ENCODE data around the gene LRRC55.

LRRC55 gene

GRCh38 chr11:57190548-57190947, 8.8 kb downstream of the LRRC55 start:
- TF ChIP-seq TAF1 (IDR thresholded peaks at IDR 0.05; ENCODE audit: borderline replicate concordance, low read depth, low read length) (no peak), POLR2A (IDR thresholded peaks at IDR 0.05; ENCODE audit: low read depth, low read length) (no peak), POLR2AphosphoS5 (IDR thresholded peaks at IDR 0.05; ENCODE audit: low read depth, low read length) (no peak)
- FAIRE-seq (no peak), DNase-seq (ENCODE audit: insufficient read length) (no peak)

- DNase-seq (ENCODE audit: insufficient read length) (no peak), FAIRE-seq (no peak)
- TF ChIP-seq POLR2AphosphoS5 (IDR thresholded peaks at IDR 0.05; ENCODE audit: low read depth, low read length) (no peak), POLR2A (IDR thresholded peaks at IDR 0.05; ENCODE audit: low read depth, low read length) (no peak), TAF1 (IDR thresholded peaks at IDR 0.05; ENCODE audit: borderline replicate concordance, low read depth, low read length) (no peak)
Measured at GRCh38 chr11:57191311-57192219, 9.8 kb downstream of the LRRC55 start.

- DNase-seq (ENCODE audit: insufficient read length) (no peak), FAIRE-seq (no peak)
- TF ChIP-seq POLR2AphosphoS5 (IDR thresholded peaks at IDR 0.05; ENCODE audit: low read depth, low read length): no peak
- no peak for TF ChIP-seq TAF1 (IDR thresholded peaks at IDR 0.05; ENCODE audit: borderline replicate concordance, low read depth, low read length)
- TF ChIP-seq POLR2A (IDR thresholded peaks at IDR 0.05; ENCODE audit: low read depth, low read length): no peak
Measured at GRCh38 chr11:57192316-57192715, 10.6 kb downstream of the LRRC55 start.

GRCh38 chr11:57196596-57196995, 14.8 kb downstream of the LRRC55 start:
- no peak for DNase-seq (ENCODE audit: insufficient read length)
- TF ChIP-seq TAF1 (IDR thresholded peaks at IDR 0.05; ENCODE audit: borderline replicate concordance, low read depth, low read length) (no peak), POLR2A (IDR thresholded peaks at IDR 0.05; ENCODE audit: low read depth, low read length) (no peak), POLR2AphosphoS5 (IDR thresholded peaks at IDR 0.05; ENCODE audit: low read depth, low read length) (no peak)
- no peak for FAIRE-seq

GRCh38 chr11:57197762-57198161, 16.0 kb downstream of the LRRC55 start:
- FAIRE-seq: no peak
- no peak for TF ChIP-seq POLR2AphosphoS5 (IDR thresholded peaks at IDR 0.05; ENCODE audit: low read depth, low read length)
- TF ChIP-seq TAF1 (IDR thresholded peaks at IDR 0.05; ENCODE audit: borderline replicate concordance, low read depth, low read length): no peak
- TF ChIP-seq POLR2A (IDR thresholded peaks at IDR 0.05; ENCODE audit: low read depth, low read length): no peak

GRCh38 chr11:57199330-57199729, 17.6 kb downstream of the LRRC55 start:
- DNase-seq (ENCODE audit: insufficient read length): no peak
- TF ChIP-seq POLR2A (IDR thresholded peaks at IDR 0.05; ENCODE audit: low read depth, low read length) (no peak), TAF1 (IDR thresholded peaks at IDR 0.05; ENCODE audit: borderline replicate concordance, low read depth, low read length) (no peak), POLR2AphosphoS5 (IDR thresholded peaks at IDR 0.05; ENCODE audit: low read depth, low read length) (no peak)
- no peak for FAIRE-seq

More at GRCh38 chr11:57197762-57198161, 16.0 kb downstream of the LRRC55 start:
- no peak for DNase-seq (ENCODE audit: insufficient read length)

- FAIRE-seq (no peak), DNase-seq (ENCODE audit: insufficient read length) (no peak)
- TF ChIP-seq POLR2AphosphoS5 (IDR thresholded peaks at IDR 0.05; ENCODE audit: low read depth, low read length) (no peak), TAF1 (IDR thresholded peaks at IDR 0.05; ENCODE audit: borderline replicate concordance, low read depth, low read length) (no peak), POLR2A (IDR thresholded peaks at IDR 0.05; ENCODE audit: low read depth, low read length) (no peak)
Measured at GRCh38 chr11:57200917-57201316, 19.2 kb downstream of the LRRC55 start.

GRCh38 chr11:57202281-57202680, 20.5 kb downstream of the LRRC55 start:
- DNase-seq (ENCODE audit: insufficient read length): no peak
- no peak for FAIRE-seq
- TF ChIP-seq POLR2A (IDR thresholded peaks at IDR 0.05; ENCODE audit: low read depth, low read length) (no peak), TAF1 (IDR thresholded peaks at IDR 0.05; ENCODE audit: borderline replicate concordance, low read depth, low read length) (no peak), POLR2AphosphoS5 (IDR thresholded peaks at IDR 0.05; ENCODE audit: low read depth, low read length) (no peak)

GRCh38 chr11:57203359-57203758, 21.6 kb downstream of the LRRC55 start:
- TF ChIP-seq POLR2A (IDR thresholded peaks at IDR 0.05; ENCODE audit: low read depth, low read length) (no peak), TAF1 (IDR thresholded peaks at IDR 0.05; ENCODE audit: borderline replicate concordance, low read depth, low read length) (no peak), POLR2AphosphoS5 (IDR thresholded peaks at IDR 0.05; ENCODE audit: low read depth, low read length) (no peak)
- DNase-seq (ENCODE audit: insufficient read length): no peak
- no peak for FAIRE-seq

- FAIRE-seq (no peak), DNase-seq (ENCODE audit: insufficient read length) (no peak)
- TF ChIP-seq TAF1 (IDR thresholded peaks at IDR 0.05; ENCODE audit: borderline replicate concordance, low read depth, low read length) (no peak), POLR2A (IDR thresholded peaks at IDR 0.05; ENCODE audit: low read depth, low read length) (no peak), POLR2AphosphoS5 (IDR thresholded peaks at IDR 0.05; ENCODE audit: low read depth, low read length) (no peak)
Measured at GRCh38 chr11:57203882-57204480, 22.2 kb downstream of the LRRC55 start.

- TF ChIP-seq POLR2A (IDR thresholded peaks at IDR 0.05; ENCODE audit: low read depth, low read length) (no peak), POLR2AphosphoS5 (IDR thresholded peaks at IDR 0.05; ENCODE audit: low read depth, low read length) (no peak), TAF1 (IDR thresholded peaks at IDR 0.05; ENCODE audit: borderline replicate concordance, low read depth, low read length) (no peak)
Measured at GRCh38 chr11:57205041-57205641, 23.4 kb downstream of the LRRC55 start.

More at GRCh38 chr11:57205041-57205641, 23.4 kb downstream of the LRRC55 start:
- no peak for DNase-seq (ENCODE audit: insufficient read length)
- FAIRE-seq: no peak

All from GM12892 (cell line).